PC-9 (cell line): ENCODE data around the gene SPHK1. TPM values are rescaled to one million over a fixed set of nuclear protein-coding genes. Genes with fewer than 3 reads are reported as not detected.

Source experiments
- BruUV-seq: library from RNA; stranded (reverse); fragments of 400-500 nt; replicated peaks from 2 replicates; lab custom pipeline; 2021; lab: Mats Ljungman, UMichigan
- CTCF ChIA-PET: fragments of 300-600 bp; sonication (Branson Sonifier 250); formaldehyde crosslinking; loops from one replicate; lab custom pipeline; 2022; ENCODE audit warnings: antibody characterized with exemption; lab: Charles Lee
- POLR2A ChIA-PET: fragments of 300-600 bp; sonication (Branson Sonifier 250); formaldehyde crosslinking; loops from one replicate; lab custom pipeline; 2022; ENCODE audit warnings: antibody characterized with exemption; ENCODE audit not compliant: unreplicated experiment; lab: Charles Lee
- DNase-seq, 2 experiments: peaks; one replicate each; pipeline versions ENCODE4 v3.0.0 to v3.0.0-alpha.2; 2015 to 2022; ENCODE audit warnings: mixed read lengths in 1 of 2
- H2AFZ ChIP-seq: fragments of 200-600 bp; sonication (generic); 2 replicates; pipeline ENCODE4 v1.8.1; 2017; ENCODE audit warnings: antibody characterized with exemption
- H3F3A ChIP-seq: fragments of 200-600 bp; sonication (generic); 2 replicates; pipeline ENCODE4 v1.8.1; 2017; ENCODE audit warnings: antibody characterized with exemption, mild to moderate bottlenecking, low read depth; ENCODE audit not compliant: insufficient read depth
- H3K27ac ChIP-seq: fragments of 200-600 bp; sonication (generic); 2 replicates; pipeline ENCODE4 v1.6.1; 2016; ENCODE audit warnings: mixed run types
- H3K27me3 ChIP-seq: fragments of 200-600 bp; sonication (generic); 2 replicates; pipeline ENCODE4 v1.6.1; 2016; ENCODE audit warnings: low read depth, mixed run types; ENCODE audit not compliant: insufficient read depth
- H3K36me3 ChIP-seq: fragments of 200-600 bp; sonication (generic); 2 replicates; pipeline ENCODE4 v1.6.1; 2016; ENCODE audit warnings: low read depth, mixed run types
- H3K4me1 ChIP-seq: fragments of 200-600 bp; sonication (generic); replicated peaks from 2 replicates; pipeline ENCODE4 v1.6.1; 2016; ENCODE audit warnings: mixed run types; ENCODE audit not compliant: insufficient read depth
- H3K4me2 ChIP-seq: fragments of 200-600 bp; sonication (generic); 2 replicates; pipeline ENCODE4 v1.6.1; 2017; ENCODE audit warnings: mixed run types
- H3K4me3 ChIP-seq: fragments of 200-600 bp; sonication (generic); 2 replicates; pipeline ENCODE4 v1.6.1; 2016; ENCODE audit warnings: mixed run types
- H3K79me2 ChIP-seq: fragments of 200-600 bp; sonication (generic); 2 replicates; pipeline ENCODE4 v1.6.1; 2017; ENCODE audit warnings: low read depth, mixed run types
- H3K9me2 ChIP-seq: fragments of 200-600 bp; sonication (generic); 2 replicates; pipeline ENCODE4 v1.8.1; 2017; ENCODE audit warnings: mild to moderate bottlenecking; ENCODE audit not compliant: insufficient read depth
- H3K9me3 ChIP-seq: fragments of 200-600 bp; sonication (generic); 2 replicates; pipeline ENCODE4 v1.8.1; 2016; ENCODE audit warnings: low read depth; ENCODE audit not compliant: insufficient read depth
- H4K20me1 ChIP-seq: fragments of 200-600 bp; sonication (generic); 2 replicates; pipeline ENCODE4 v1.8.1; 2017; ENCODE audit not compliant: insufficient read depth
- EZH2 ChIP-seq: fragments of 200-600 bp; sonication (generic); IDR thresholded peaks from 2 replicates; pipeline ENCODE4 v1.8.0; 2017; ENCODE audit warnings: antibody characterized with exemption, low read depth
- intact Hi-C: fragments of 100-400 bp; cut with micrococcal nuclease; formaldehyde crosslinking; loops from one replicate; pipeline ENCODE4 v1.10.0; 2022; ENCODE audit not compliant: unreplicated experiment
- total RNA-seq: library from RNA; stranded (reverse); gene quantifications from 2 replicates; pipeline ENCODE4 v1.2.3, GENCODE V29; 2021
- TF ChIP-seq, protein P1 (sequence below): fragments of 200-600 bp; sonication (generic); conservative IDR thresholded peaks from 2 replicates; pipeline ENCODE4 v1.6.1; 2017; ENCODE audit warnings: mixed run types, antibody characterized with exemption, mild to moderate bottlenecking, moderate library complexity

The SPHK1 gene
- total RNA-seq, 1 experiment from 2014 or later: 5.5 TPM

DNA sequence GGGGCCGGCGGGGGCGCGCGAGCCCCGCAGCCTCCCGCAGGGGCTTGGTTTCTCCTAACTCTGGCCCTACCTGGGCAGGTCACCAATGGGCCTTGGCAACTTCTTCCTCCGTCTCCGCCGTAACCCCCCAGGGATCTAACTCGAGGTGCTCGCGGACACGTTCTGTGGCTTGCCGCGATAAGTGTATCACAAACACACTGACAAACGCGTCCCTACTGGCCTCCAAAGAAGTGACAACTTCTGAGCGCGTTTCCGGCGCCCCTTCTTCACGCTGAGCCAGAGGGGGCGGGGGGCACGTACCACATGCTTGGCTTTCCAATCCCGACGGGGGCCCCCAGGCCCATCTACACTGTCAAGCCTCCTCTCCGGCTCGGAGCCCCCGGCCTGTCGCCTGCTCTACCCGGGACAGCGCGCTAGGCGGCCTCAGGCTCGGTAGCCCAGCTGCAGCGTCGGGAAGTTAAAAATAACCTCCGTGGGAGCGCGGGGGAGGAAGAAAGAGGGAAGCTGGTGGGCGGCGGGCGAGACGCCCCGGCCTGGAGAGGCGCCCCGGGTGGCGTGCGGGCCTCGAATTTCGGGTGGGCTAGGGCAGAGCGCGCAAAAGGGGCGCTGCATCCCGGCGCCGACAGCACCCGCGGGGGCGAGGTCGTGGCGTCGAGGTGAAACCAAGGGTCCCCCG is 725 bp upstream of the SPHK1 start:
- H3K27ac ChIP-seq: no peak overlapping the region
- no peaks in the 10 kb centered on the region for H3K9me2 ChIP-seq
- ChIA-PET POLR2A (no interaction called here), CTCF (interaction anchor here (0.6 kb wide), 1 partner anchor 75 kb away, joined by 5 read pairs; no protein-coding TSS in a partner anchor)
- H3K79me2 ChIP-seq: no peaks in the 10 kb centered on the region
- DNase-seq: no peak
- H3K9me3 ChIP-seq: no peaks in the 10 kb centered on the region
- peaks cover 4% of the 10 kb centered on the region; the same call in 1 of the 2 replicates for H3K4me1 ChIP-seq
- H3K4me2 ChIP-seq: peak overlapping the region; percentile 95
- intact Hi-C loops: loop anchor here (1.0 kb wide), 1 partner anchor 29 kb away; no protein-coding TSS in a partner anchor
- no TSS peak for BruUV-seq
- no peaks in the 10 kb centered on the region; the same call in 1 of the 2 replicates for H3F3A ChIP-seq
- H3K4me3 ChIP-seq: peak overlapping the region; percentile 68
- H2AFZ ChIP-seq: peak overlapping the region; percentile 83
- no peaks in the 10 kb centered on the region for H3K36me3 ChIP-seq
- TF ChIP-seq EZH2: no peak
- TF ChIP-seq, protein P1, sequence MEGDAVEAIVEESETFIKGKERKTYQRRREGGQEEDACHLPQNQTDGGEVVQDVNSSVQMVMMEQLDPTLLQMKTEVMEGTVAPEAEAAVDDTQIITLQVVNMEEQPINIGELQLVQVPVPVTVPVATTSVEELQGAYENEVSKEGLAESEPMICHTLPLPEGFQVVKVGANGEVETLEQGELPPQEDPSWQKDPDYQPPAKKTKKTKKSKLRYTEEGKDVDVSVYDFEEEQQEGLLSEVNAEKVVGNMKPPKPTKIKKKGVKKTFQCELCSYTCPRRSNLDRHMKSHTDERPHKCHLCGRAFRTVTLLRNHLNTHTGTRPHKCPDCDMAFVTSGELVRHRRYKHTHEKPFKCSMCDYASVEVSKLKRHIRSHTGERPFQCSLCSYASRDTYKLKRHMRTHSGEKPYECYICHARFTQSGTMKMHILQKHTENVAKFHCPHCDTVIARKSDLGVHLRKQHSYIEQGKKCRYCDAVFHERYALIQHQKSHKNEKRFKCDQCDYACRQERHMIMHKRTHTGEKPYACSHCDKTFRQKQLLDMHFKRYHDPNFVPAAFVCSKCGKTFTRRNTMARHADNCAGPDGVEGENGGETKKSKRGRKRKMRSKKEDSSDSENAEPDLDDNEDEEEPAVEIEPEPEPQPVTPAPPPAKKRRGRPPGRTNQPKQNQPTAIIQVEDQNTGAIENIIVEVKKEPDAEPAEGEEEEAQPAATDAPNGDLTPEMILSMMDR: no peak
- H4K20me1 ChIP-seq: no peaks in the 10 kb centered on the region
- no peaks in the 10 kb centered on the region for H3K27me3 ChIP-seq

DNA sequence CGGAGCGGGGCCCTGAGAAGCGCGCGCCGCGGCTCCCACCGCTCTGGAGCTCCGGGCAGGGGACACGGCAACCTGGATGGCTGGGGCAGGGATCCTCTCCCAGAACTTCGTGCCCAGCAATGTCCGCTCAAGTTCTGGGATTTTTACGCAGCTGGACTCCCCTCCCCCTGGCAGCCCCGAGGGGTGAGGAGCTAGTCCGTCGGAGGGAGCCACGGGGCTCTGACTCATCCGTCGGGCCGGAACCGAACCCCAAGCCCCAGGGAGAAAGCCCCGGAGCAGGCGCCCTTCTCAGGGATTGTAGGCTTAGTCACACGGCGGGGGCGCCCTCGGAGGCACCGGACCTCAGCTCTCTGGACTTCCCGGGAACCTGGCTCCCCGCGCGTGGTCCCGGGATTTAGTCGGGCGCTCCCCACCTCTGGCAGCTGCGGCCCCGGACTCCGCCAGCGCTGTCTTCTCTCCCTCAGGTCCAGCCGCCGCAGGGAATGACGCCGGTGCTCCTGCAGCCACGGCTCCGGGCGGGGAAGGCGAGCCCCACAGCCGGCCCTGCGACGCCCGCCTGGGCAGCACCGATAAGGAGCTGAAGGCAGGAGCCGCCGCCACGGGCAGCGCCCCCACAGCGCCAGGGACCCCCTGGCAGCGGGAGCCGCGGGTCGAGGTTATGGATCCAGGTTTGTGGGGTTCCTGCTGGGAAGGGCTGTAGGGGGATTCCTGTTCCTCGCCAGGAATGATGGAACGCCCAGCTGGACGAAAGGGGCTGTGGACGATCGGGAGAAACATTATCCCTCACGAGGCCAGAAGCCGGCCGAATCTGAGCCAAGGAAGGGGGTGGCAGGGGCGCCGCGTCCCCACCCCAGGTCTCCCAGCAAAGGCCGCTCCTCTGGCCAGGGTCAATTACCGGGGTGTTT is 830 bp downstream of the SPHK1 start:
- H2AFZ ChIP-seq: peak overlapping the region; percentile 74
- intact Hi-C loops: no loop called here
- no peak overlapping the region for H3K27ac ChIP-seq
- no peaks in the 10 kb centered on the region for H3K27me3 ChIP-seq
- CTCF ChIA-PET: interaction anchor here (0.7 to 1.5 kb wide), 6 partner anchors 10 to 82 kb away, joined by 3 to 18 read pairs (median 4); no protein-coding TSS in a partner anchor
- no TSS peak for BruUV-seq
- POLR2A ChIA-PET: interaction anchor here (0.6 kb wide), 1 partner anchor 15 kb away, joined by 3 read pairs; no protein-coding TSS in a partner anchor
- H3K9me2 ChIP-seq: no peaks in the 10 kb centered on the region
- TF ChIP-seq, protein P1: no peak
- no peak for TF ChIP-seq EZH2
- H3K4me3 ChIP-seq: peak overlapping the region; percentile 68
- H4K20me1 ChIP-seq: no peaks in the 10 kb centered on the region
- H3K9me3 ChIP-seq: no peaks in the 10 kb centered on the region
- H3F3A ChIP-seq: no peaks in the 10 kb centered on the region; the same call in 1 of the 2 replicates
- H3K4me2 ChIP-seq: peak overlapping the region; percentile 95
- no peaks in the 10 kb centered on the region for H3K79me2 ChIP-seq
- H3K4me1 ChIP-seq: peaks cover 4% of the 10 kb centered on the region; the same call in 1 of the 2 replicates
- no peaks in the 10 kb centered on the region for H3K36me3 ChIP-seq
- DNase-seq: peak in 1 of 2 experiments; percentile 40
